Coronary artery (tissue), 2 donors: ENCODE data around the gene MRTFA.

ENCODE experiments used
- DNase-seq: peaks from one replicate; pipeline ENCODE4 v3.0.0-alpha.2; 2017; ENCODE audit warnings: low spot score
- H3K27ac ChIP-seq, 2 donors: fragments of 200-600 bp; sonication (generic); one replicate each; pipeline ENCODE4 v1.5.1; 2016 to 2019
- H3K4me3 ChIP-seq: fragments of 200-600 bp; sonication (generic); 2 replicates; pipeline ENCODE4 v1.5.1; 2016; ENCODE audit warnings: mild to moderate bottlenecking, moderate library complexity
- CTCF ChIP-seq: fragments of 200-600 bp; sonication (generic); IDR thresholded peaks from one replicate; pipeline ENCODE4 v1.5.1; 2019; ENCODE audit warnings: antibody characterized with exemption

The MRTFA gene

GRCh38 chr22:40434745-40435144, 201.8 kb downstream of the MRTFA start:
- TF ChIP-seq CTCF, result no peak
- DNase-seq, result no peak
- Histone ChIP-seq H3K27ac (no peak overlapping the region), H3K4me3 (no peak overlapping the region)

DNA sequence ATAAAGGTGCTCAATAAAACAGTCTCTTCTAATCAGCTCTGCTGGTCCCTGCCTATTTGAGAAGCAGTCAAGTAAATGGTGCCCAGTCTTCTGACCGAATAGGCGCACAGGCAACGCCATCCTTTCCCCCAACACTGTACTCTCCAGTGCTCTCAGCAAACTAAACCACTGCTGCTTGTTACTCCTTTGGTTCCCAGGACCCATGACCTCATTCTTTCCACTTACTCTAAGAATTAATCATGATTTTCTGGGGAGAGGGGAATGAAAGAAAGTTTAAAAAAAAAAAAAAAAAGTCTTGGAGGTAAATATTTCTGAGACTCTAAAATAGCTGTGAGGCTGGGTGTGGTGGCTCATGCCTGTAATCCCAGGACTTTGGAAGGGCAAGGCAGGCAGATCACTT, 202.4 kb downstream of the MRTFA start:
- H3K27ac ChIP-seq, result no peak overlapping the region
- no peak for TF ChIP-seq CTCF

GRCh38 chr22:40433416-40434090, 203.0 kb downstream of the MRTFA start:
- TF ChIP-seq CTCF, result no peak
- no peak overlapping the region for H3K27ac ChIP-seq
- no peak for DNase-seq

More for the DNA sequence above, 202.4 kb downstream of the MRTFA start:
- H3K4me3 ChIP-seq, result no peak overlapping the region
- DNase-seq, result no peak

DNA sequence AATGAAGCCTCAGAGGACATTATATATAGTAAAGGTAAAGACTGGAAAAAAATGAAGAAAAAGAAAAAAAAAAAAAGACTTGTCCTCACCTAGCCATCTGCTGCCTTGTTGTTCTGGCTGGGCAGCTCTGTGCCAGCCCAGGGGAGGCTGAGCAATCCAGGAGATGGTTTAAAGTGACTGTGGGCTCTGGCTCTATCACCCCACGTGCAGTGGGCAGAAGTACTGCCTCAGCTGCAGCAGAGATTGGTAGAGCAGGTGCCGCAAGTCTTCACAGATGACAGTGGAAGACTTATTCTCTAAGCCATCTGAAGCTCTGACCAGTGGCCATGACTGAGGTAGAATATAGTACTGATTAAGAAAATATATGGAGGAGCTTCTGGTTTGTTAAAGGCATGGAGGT, 203.9 kb downstream of the MRTFA start:
- no peak overlapping the region for H3K27ac ChIP-seq
- H3K4me3 ChIP-seq, result no peak overlapping the region
- TF ChIP-seq CTCF, result no peak
- DNase-seq, result no peak

More at GRCh38 chr22:40433416-40434090, 203.0 kb downstream of the MRTFA start:
- H3K4me3 ChIP-seq, result no peak overlapping the region

DNA sequence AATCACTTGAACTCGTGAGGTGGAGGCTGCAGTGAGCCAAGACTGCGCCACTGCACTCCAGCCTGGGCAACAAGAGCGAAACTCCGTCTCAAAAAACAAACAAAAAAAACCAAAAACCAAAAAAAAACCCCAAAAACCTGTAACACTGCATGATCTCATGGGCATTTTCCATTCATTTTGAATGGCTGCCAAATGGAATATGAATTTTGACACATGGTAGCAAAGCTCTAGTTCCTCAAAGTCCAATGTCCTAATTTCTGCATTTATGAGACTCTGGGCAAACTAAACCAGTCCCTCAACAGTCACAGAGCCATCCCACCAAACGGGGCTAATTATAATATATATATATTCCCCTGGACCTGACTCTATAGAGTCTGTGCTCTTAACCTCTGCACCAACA, 204.4 kb downstream of the MRTFA start:
- Histone ChIP-seq H3K4me3 (no peak overlapping the region), H3K27ac (no peak overlapping the region)
- no peak for DNase-seq
- TF ChIP-seq CTCF, result no peak

GRCh38 chr22:40430991-40431390, 205.5 kb downstream of the MRTFA start:
- no peak for DNase-seq
- no peak for TF ChIP-seq CTCF
- Histone ChIP-seq H3K27ac (no peak overlapping the region), H3K4me3 (no peak overlapping the region)

DNA sequence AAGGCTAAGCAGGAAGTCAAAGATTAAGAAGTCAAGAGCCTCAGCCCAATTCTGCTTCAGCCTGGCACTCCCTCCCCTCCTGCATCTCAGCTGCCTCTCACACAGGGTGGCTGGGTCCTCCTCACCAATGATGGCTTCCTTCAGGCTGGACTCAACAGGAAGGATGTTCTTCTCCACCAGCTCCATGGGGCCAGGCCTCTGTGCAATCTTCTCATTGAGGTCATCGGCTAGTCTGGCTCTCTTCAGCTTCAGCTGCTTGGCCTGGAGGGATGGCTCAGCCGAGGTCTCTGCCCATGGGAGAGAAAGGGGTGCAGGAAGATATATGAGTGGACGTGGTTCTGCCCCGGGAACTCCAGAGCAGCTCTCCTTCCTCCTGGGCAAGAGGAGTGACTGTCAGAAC, 207.0 kb downstream of the MRTFA start:
- TF ChIP-seq CTCF, result no peak
- no peak for DNase-seq
- Histone ChIP-seq H3K27ac (no peak overlapping the region), H3K4me3 (no peak overlapping the region)
